Loucy (cell line): Measurements from ENCODE around the gene VCL.

Experiments used
- H2AFZ ChIP-seq: fragments of 200-600 bp; sonication (generic); 2 replicates; pipeline ENCODE4 v1.6.0; 2016; ENCODE audit warnings: antibody characterized with exemption, mild to moderate bottlenecking, low read length, moderate library complexity
- H3F3A ChIP-seq: fragments of 200-600 bp; 2 replicates; pipeline ENCODE4 v1.6.0; 2016; ENCODE audit warnings: antibody characterized with exemption, low read depth, mild to moderate bottlenecking
- H3K27me3 ChIP-seq: fragments of 200-600 bp; sonication (generic); 2 replicates; pipeline ENCODE4 v1.6.1; 2014; ENCODE audit warnings: low read length, mild to moderate bottlenecking; ENCODE audit not compliant: insufficient read depth, poor library complexity, severe bottlenecking
- H3K36me3 ChIP-seq: fragments of 200-600 bp; sonication (generic); 2 replicates; pipeline ENCODE4 v1.6.1; 2016; ENCODE audit warnings: low read length; ENCODE audit not compliant: insufficient read depth
- H3K4me1 ChIP-seq: fragments of 200-600 bp; sonication (generic); 2 replicates; pipeline ENCODE4 v1.5.1; 2014; ENCODE audit warnings: low read length, mild to moderate bottlenecking; ENCODE audit not compliant: insufficient read depth, poor library complexity, severe bottlenecking
- H3K4me2 ChIP-seq: fragments of 200-600 bp; sonication (generic); 2 replicates; pipeline ENCODE4 v1.6.0; 2014; ENCODE audit warnings: antibody characterized with exemption, low read length, low read depth, mild to moderate bottlenecking; ENCODE audit not compliant: poor library complexity, severe bottlenecking
- H3K4me3 ChIP-seq: fragments of 200-600 bp; sonication (generic); 2 replicates; pipeline ENCODE4 v1.5.1; 2014; ENCODE audit warnings: low read length, mild to moderate bottlenecking, mixed read lengths; ENCODE audit not compliant: poor library complexity, severe bottlenecking
- H3K79me2 ChIP-seq: fragments of 200-600 bp; sonication (generic); 2 replicates; pipeline ENCODE4 v1.6.1; 2014; ENCODE audit warnings: low read length; ENCODE audit not compliant: insufficient read depth
- H3K9ac ChIP-seq: fragments of 200-600 bp; sonication (generic); 2 replicates; pipeline ENCODE4 v1.6.0; 2014; ENCODE audit warnings: mild to moderate bottlenecking, low read depth, low read length, moderate library complexity; ENCODE audit not compliant: poor library complexity, severe bottlenecking
- H3K9me2 ChIP-seq: fragments of 200-600 bp; sonication (generic); replicated peaks from 2 replicates; pipeline ENCODE4 v1.6.1; 2016; ENCODE audit warnings: low read depth, low read length, mixed read lengths
- H3K9me3 ChIP-seq: fragments of 200-600 bp; sonication (generic); 2 replicates; pipeline ENCODE4 v1.6.1; 2014; ENCODE audit warnings: mild to moderate bottlenecking, antibody characterized with exemption, low read length, low read depth; ENCODE audit not compliant: insufficient read depth
- H4K20me1 ChIP-seq: fragments of 200-600 bp; sonication (generic); 2 replicates; pipeline ENCODE4 v1.6.0; 2014; ENCODE audit warnings: antibody characterized with exemption, low read length, mild to moderate bottlenecking; ENCODE audit not compliant: insufficient read depth, poor library complexity, severe bottlenecking
- EZH2phosphoT487 ChIP-seq: fragments of 200-600 bp; IDR thresholded peaks from 2 replicates; pipeline ENCODE4 v1.6.1; 2018; ENCODE audit warnings: antibody characterized with exemption, mild to moderate bottlenecking, moderate library complexity, borderline replicate concordance
- TF ChIP-seq, protein P1 (sequence below): fragments of 200-600 bp; sonication (generic); conservative IDR thresholded peaks from 2 replicates; pipeline ENCODE4 v1.5.1; 2014; ENCODE audit warnings: mild to moderate bottlenecking, antibody characterized with exemption, low read length

VCL gene

DNA sequence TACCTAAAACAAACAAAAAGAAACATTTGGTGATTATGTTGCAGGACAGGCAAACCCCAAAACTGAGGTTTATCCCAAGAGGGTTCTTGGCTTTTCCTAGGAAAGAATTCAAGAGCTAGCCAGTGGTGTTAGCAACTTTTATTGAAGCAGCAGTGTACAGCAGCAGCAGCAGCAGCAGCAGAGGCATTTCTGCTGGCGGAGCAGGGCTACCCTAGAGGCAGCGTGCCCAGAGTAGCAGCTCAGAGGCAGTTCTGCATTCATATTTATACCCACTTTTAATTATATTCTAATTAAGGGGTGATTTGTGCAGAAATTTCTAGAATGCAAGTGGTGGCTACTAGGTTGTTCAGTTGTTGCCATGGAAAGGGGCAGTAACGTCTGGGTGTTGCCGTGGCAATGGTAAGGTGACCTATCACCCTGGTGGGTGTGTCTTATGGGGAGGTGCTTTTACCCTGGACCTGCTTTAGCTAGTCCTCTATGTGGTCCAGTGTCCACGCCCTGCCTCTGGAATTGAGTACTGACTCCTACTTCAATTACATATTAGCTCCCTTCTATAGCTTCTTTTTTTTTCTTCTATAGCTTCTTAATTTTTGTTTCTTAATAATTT lies 53.9 kb downstream of the VCL start:
- Histone ChIP-seq H3K79me2 (0 out of 2 replicates have a peak, but pooled peaks cover 3% of the 10 kb centered on the region), H3K9me3 (no peaks in the 10 kb centered on the region), H2AFZ (no peak overlapping the region), H3K27me3 (no peaks in the 10 kb centered on the region), H3K9ac (no peak overlapping the region), H4K20me1 (no peaks in the 10 kb centered on the region), H3F3A (no peaks in the 10 kb centered on the region), H3K4me2 (no peak overlapping the region), H3K9me2 (no peaks in the 10 kb centered on the region), H3K4me1 (peaks cover 11% of the 10 kb centered on the region), H3K4me3 (no peak overlapping the region), H3K36me3 (no peaks in the 10 kb centered on the region)
- TF ChIP-seq EZH2phosphoT487: no peak
- TF ChIP-seq, protein P1, sequence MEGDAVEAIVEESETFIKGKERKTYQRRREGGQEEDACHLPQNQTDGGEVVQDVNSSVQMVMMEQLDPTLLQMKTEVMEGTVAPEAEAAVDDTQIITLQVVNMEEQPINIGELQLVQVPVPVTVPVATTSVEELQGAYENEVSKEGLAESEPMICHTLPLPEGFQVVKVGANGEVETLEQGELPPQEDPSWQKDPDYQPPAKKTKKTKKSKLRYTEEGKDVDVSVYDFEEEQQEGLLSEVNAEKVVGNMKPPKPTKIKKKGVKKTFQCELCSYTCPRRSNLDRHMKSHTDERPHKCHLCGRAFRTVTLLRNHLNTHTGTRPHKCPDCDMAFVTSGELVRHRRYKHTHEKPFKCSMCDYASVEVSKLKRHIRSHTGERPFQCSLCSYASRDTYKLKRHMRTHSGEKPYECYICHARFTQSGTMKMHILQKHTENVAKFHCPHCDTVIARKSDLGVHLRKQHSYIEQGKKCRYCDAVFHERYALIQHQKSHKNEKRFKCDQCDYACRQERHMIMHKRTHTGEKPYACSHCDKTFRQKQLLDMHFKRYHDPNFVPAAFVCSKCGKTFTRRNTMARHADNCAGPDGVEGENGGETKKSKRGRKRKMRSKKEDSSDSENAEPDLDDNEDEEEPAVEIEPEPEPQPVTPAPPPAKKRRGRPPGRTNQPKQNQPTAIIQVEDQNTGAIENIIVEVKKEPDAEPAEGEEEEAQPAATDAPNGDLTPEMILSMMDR: no peak

DNA sequence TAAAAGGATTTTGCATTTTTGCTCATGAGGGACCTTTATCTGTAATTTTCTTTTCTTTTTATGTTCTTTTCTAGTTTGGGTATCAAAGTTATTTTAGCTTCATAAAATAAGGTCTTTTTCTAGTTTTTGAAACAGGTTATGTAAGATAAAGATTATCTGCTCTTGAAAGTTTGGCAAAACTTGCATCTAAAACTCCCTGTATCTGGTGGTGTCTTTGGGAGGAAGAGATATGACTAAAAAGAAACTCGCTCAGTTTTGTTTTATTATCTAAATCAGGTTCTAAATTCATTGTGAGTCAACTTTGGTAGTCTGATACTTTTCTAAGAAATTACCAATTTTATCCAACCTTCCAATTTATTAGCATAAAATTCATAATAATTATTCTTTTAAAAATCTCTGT lies 55.1 kb downstream of the VCL start:
- H3K9ac ChIP-seq: no peak overlapping the region
- H2AFZ ChIP-seq: no peak overlapping the region
- TF ChIP-seq, protein P1: no peak
- TF ChIP-seq EZH2phosphoT487: no peak
- H4K20me1 ChIP-seq: no peaks in the 10 kb centered on the region
- H3K4me3 ChIP-seq: no peak overlapping the region
- H3K36me3 ChIP-seq: no peaks in the 10 kb centered on the region
- no peaks in the 10 kb centered on the region for H3F3A ChIP-seq
- no peak overlapping the region for H3K4me2 ChIP-seq
- H3K9me3 ChIP-seq: no peaks in the 10 kb centered on the region
- peaks cover 18% of the 10 kb centered on the region for H3K4me1 ChIP-seq
- peaks cover 3% of the 10 kb centered on the region; the same call in 1 of the 2 replicates for H3K79me2 ChIP-seq
- H3K27me3 ChIP-seq: no peaks in the 10 kb centered on the region
- H3K9me2 ChIP-seq: no peaks in the 10 kb centered on the region

DNA sequence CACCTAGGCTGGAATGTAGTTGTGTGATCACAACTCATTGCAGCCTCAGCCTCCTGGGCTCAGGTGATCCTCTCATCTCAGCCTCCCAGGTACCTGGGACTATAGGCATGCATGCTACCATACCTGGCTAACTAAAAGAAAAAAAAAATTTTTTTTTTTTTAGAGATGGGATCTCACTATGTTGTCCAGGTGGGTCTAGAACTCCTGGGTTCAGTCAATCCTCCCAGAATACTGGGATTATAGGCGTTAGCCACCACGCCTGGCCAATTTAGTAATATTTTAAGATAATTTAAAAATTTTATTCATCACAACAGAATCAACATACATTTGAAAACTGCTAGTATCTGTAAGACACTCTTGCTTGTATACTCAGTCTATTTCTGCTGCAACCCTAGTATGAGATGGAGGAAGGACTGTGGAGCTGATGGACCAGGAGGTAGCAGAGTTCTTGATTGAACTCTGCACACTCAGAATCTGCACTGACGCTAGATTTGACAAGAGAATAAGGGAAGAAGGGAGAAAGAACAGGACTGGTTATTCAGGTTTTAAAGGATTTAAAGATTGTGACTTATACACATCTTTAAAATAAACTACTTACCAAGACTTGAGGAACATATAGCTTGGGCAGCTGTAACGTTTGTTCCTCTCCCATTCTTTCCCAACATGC lies 57.6 kb downstream of the VCL start:
- Histone ChIP-seq H4K20me1 (no peaks in the 10 kb centered on the region), H3K79me2 (peaks cover 3% of the 10 kb centered on the region), H3K4me3 (no peak overlapping the region), H3K9me2 (no peaks in the 10 kb centered on the region), H3K4me2 (no peak overlapping the region), H3F3A (no peaks in the 10 kb centered on the region), H3K4me1 (peaks cover 29% of the 10 kb centered on the region), H3K9ac (no peak overlapping the region), H3K36me3 (no peaks in the 10 kb centered on the region), H3K9me3 (no peaks in the 10 kb centered on the region), H2AFZ (no peak overlapping the region), H3K27me3 (no peaks in the 10 kb centered on the region)
- no peak for TF ChIP-seq EZH2phosphoT487
- TF ChIP-seq, protein P1: no peak
